ENCODE results near the gene TLE3.

- no peak for TF ChIP-seq CTCF (IDR thresholded peaks at IDR 0.05)
- no peak for TF ChIP-seq POLR2A (IDR thresholded peaks at IDR 0.05)
- TF ChIP-seq POLR2AphosphoS5 (IDR thresholded peaks at IDR 0.05), result no peak
Observed at GRCh38 chr15:70090436-70091296, 7.1 kb downstream of the TLE3 start.
